Stimulated activated effector memory CD8-positive, alpha-beta T cell treated with anti-CD3 and anti-CD28 coated beads, Interleukin-12 subunit alpha, Interleukin-12 subunit beta, amount 100 ng/mL, for 72 hours (primary cell): ENCODE measurements around the gene MYO7B.
"Not testable (repeated sequence)": the region's sequence is repeated elsewhere in the genome, so short reads cannot be mapped to it uniquely, and the experiment has no call there.

Experiments
- ATAC-seq: fragments of 150-1000 bp; cut with Tn5 transposase; 2 replicates; pipeline ENCODE4 v1.10.0; 2021
- DNase-seq, 2 donors: peaks; one replicate each; pipeline ENCODE4 v3.0.0; 2021 to 2022; ENCODE audit warnings: low spot score in 2 of 2
- H3K27ac Mint-ChIP-seq: one replicate; pipeline ENCODE4 v1.8.0; 2022; ENCODE audit warnings: mild to moderate bottlenecking, mixed read lengths
- H3K36me3 Mint-ChIP-seq: one replicate; pipeline ENCODE4 v1.8.0; 2022; ENCODE audit warnings: mild to moderate bottlenecking, mixed read lengths
- H3K4me1 Mint-ChIP-seq: one replicate; pipeline ENCODE4 v1.8.0; 2022; ENCODE audit warnings: mixed read lengths
- H3K4me3 Mint-ChIP-seq: one replicate; pipeline ENCODE4 v1.8.0; 2022; ENCODE audit warnings: mild to moderate bottlenecking, mixed read lengths
- H3K9me3 Mint-ChIP-seq: one replicate; pipeline ENCODE4 v1.8.0; 2022; ENCODE audit warnings: mixed read lengths

MYO7B gene

DNA sequence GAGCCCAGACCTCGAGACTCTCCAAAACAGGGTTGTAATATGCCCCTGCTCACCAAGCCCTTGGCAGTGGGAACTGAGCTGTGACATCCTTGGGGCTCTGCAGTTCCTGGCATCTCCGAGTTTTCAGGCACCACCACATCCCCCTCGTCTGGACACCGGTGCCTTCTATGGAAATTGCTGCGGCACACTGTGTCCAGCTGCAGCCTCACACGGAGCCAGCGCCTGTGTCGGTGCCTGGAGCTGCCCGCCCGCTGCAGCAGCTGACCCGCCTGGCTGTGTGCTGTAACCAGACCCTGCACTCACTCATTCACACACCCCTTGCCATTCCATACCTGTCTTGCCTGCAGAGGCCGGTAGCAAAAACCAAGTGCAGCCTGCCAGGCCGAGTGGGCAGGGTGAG lies 21.0 kb upstream of the MYO7B start:
- H3K4me1 Mint-ChIP-seq = peaks cover 71% of the 10 kb centered on the region
- ATAC-seq (no peak), DNase-seq (no peak)
- peak overlapping the region; percentile 71 for H3K27ac Mint-ChIP-seq
- no peaks in the 10 kb centered on the region for H3K9me3 Mint-ChIP-seq
- peaks cover 69% of the 10 kb centered on the region for H3K36me3 Mint-ChIP-seq
- H3K4me3 Mint-ChIP-seq = no peak overlapping the region

DNA sequence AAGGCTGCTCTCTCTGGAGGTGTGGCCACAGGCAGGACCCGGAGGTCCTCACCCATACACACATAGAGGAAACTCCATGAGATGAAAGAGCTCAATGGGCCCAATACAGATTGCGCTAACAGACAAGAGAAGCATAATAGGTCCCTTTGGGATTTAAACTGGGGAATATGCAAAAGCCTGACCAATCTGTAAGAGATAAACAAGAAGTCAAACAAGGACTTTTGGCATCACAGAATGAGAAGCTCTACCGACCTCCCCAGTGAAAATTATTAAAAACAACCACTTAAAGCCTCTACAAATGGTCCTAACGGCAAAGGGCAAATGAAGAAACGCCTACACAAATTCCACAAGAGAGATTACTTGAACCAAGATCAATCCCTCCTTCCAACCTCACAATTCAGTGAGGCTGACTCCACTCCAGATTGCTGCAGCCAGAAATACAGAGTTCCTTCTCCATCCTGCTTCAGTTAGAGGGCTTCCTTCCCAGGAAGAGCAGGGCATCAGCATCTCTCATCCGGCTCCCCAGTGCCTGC lies 20.0 kb upstream of the MYO7B start:
- peaks cover 74% of the 10 kb centered on the region for H3K36me3 Mint-ChIP-seq
- peak overlapping the region; percentile 71 for H3K27ac Mint-ChIP-seq
- peaks cover 75% of the 10 kb centered on the region for H3K4me1 Mint-ChIP-seq

DNA sequence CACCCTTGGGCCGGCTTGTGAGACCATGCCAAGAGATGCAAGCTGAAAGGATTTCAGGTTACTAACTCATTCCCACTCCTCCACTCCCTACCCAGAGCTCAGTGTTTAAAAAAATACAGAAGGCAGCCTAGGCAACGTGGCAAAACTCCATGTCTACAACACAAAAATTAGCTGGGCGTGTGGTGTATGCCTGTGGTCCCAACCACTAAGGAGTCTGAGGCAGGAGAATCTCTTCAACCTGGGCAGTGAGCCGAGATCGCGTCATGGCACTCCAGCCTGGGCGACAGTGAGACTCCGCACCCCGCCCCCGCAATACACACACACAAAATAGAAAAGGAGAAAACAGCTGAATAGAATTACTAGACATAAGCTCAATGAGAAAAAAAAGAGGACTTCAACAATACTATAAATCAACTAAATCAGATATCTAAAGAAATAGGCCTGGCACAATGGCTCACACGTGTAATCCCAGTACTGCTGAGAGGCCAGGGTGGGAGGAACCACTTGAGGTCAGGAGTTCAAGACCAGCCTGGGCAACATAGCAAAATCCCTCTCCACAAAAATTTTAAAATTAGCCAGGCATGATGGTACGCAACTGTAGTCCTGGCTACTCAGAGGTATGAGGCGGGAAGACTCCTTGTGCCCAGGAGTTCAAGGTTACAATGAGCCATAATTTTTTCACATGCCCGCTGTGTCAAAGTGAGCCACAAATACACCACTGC lies 19.3 kb upstream of the MYO7B start:
- H3K27ac Mint-ChIP-seq = peak overlapping the region; percentile 71

More for the DNA sequence above, 20.0 kb upstream of the MYO7B start:
- H3K4me3 Mint-ChIP-seq = no peak overlapping the region
- DNase-seq = no peak
- H3K9me3 Mint-ChIP-seq = no peaks in the 10 kb centered on the region
- no peak for ATAC-seq

DNA sequence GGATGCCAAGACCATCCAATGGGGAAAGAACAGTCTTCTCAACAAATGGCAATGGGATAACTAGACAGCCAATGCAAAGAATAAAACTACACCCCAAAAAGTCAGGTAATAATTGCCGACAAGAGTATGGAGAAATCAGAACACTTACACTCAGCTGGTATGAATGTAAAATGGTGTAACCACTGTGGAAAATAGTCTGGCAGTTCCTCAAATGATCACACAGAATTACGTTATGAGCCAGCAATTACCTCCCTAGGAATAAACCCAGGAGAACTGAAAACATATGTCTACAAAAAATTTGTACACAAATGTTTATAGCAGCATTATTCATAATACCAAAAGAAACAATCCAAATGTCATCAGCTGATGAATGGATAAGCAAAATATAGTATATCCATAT lies 18.0 kb upstream of the MYO7B start:
- H3K9me3 Mint-ChIP-seq = no peaks in the 10 kb centered on the region
- H3K27ac Mint-ChIP-seq = no peak overlapping the region
- no peak for DNase-seq
- no peak for ATAC-seq
- no peak overlapping the region for H3K4me3 Mint-ChIP-seq
- peaks cover 94% of the 10 kb centered on the region for H3K36me3 Mint-ChIP-seq
- H3K4me1 Mint-ChIP-seq = peaks cover 64% of the 10 kb centered on the region

More for the DNA sequence above, 19.3 kb upstream of the MYO7B start:
- no peak for ATAC-seq
- H3K4me3 Mint-ChIP-seq = no peak overlapping the region
- no peak for DNase-seq
- peaks cover 81% of the 10 kb centered on the region for H3K36me3 Mint-ChIP-seq
- H3K4me1 Mint-ChIP-seq = peaks cover 69% of the 10 kb centered on the region
- H3K9me3 Mint-ChIP-seq = no peaks in the 10 kb centered on the region

DNA sequence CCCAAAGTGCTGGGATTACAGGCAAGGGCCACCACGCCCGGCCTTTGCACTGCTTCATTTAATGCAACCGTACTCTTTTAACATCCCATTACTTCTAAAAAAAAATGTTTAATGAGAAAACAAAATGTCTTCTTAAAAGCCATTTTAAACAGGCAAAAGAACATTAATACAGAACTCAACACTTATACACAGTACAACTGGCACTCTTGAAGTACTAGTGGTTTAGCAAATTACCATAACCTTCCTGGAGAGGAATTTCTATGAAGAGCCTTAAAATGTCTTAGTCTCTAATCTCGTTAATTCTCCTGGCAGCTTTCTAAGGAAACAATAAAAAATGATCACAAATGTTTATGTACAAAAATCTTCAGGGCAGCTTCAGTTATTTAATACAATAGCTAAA lies 15.1 kb upstream of the MYO7B start:
- DNase-seq (no peak), ATAC-seq (no peak)
- Mint-ChIP-seq H3K9me3 (no peaks in the 10 kb centered on the region), H3K36me3 (peaks cover 83% of the 10 kb centered on the region), H3K4me1 (peaks cover 54% of the 10 kb centered on the region), H3K4me3 (no peak overlapping the region), H3K27ac (peak overlapping the region; percentile 12)

DNA sequence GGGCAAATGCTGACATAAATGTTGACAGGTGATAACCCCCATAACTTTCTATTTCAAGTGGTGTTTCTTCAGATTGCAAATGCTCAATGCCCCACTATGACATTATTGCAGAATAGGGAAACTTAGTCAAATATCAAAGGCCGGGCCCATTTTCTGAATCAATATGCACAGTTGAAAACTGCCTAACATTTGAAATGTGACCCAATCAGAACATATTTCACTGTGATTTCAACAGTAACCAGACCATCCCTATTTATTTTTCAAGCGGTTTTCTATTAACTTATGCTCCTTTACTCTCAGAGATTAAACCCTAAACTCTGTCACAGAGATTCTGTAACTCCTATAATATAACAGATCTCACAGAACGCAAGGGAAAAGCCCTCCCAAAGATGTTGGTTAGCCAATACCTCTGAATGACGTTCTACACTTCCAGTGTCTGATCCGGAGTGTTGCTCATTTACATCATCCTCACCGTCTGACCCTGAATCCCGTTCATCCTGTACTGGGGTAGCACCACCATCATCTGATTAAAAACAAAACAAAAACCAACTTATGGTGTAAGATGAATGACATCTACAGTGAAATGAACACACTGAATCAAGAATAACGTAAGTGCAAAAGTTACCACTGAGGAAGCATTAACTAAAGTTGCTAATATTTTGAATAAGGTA lies 12.1 kb upstream of the MYO7B start:
- DNase-seq = no peak
- Mint-ChIP-seq H3K9me3 (no peaks in the 10 kb centered on the region), H3K4me3 (peak overlapping the region; percentile 48), H3K4me1 (peaks cover 42% of the 10 kb centered on the region), H3K36me3 (peaks cover 66% of the 10 kb centered on the region), H3K27ac (peak overlapping the region; percentile 19)
- ATAC-seq = peak; percentile 57

DNA sequence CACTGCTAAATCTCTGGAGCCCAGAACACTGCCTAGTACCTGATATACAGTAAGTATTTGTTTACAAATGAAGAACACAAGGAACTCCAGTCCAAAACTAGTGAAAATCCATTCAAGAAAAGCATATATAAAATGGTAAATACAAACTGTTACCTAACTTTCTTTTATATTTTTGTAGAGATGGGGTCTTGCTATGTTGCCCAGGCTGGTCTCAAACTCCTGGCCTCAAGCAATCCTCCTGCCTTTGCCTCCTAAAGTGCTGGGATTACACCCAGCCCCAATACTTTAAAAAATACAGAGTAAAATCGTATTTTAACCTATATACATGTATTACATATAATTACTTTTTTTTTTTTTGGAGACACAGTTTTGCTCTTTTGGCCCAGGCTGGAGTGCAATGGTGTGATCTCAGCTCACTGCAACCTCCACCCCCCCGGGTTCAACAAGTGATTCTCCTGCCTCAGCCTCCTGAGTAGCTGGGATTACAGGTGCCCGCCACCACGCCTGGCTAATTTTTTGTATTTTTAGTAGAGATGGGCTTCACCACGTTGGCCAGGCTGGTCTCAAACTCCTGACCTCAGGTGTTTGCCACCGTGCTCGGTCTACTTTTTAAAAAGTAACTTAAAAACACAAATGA lies 11.2 kb upstream of the MYO7B start:
- Mint-ChIP-seq H3K36me3 (peaks cover 57% of the 10 kb centered on the region), H3K4me3 (peak overlapping the region; percentile 85), H3K27ac (peak overlapping the region; percentile 19), H3K4me1 (peaks cover 42% of the 10 kb centered on the region)
- not testable (repeated sequence) for H3K9me3 Mint-ChIP-seq, ATAC-seq, DNase-seq

DNA sequence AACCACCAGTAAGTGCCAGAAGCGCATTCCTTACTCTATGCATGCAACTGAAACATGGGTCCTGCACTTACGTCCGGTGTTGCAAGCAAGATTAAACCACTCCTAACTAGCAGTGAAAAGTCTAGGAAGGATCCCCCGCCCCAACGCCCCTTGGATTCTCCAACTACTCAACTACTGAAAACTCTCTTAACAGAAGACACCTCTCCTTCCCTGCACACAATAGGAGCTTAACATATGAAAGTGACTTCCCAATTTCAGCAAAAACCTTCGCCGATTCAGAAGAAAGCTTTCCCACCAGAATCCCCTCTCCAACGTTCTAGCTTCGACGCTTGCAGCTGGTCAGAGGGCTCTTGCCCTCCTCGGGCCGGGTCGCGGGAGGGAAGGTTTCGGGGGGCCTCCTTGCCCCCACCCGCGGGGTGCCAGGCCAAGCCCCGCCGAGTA lies 9.8 kb upstream of the MYO7B start:
- H3K4me1 Mint-ChIP-seq = peaks cover 36% of the 10 kb centered on the region
- H3K36me3 Mint-ChIP-seq = peaks cover 43% of the 10 kb centered on the region
- H3K27ac Mint-ChIP-seq = peak overlapping the region; percentile 97
- no peaks in the 10 kb centered on the region for H3K9me3 Mint-ChIP-seq
- no peak for DNase-seq
- H3K4me3 Mint-ChIP-seq = peak overlapping the region; percentile 85
- no peak for ATAC-seq

DNA sequence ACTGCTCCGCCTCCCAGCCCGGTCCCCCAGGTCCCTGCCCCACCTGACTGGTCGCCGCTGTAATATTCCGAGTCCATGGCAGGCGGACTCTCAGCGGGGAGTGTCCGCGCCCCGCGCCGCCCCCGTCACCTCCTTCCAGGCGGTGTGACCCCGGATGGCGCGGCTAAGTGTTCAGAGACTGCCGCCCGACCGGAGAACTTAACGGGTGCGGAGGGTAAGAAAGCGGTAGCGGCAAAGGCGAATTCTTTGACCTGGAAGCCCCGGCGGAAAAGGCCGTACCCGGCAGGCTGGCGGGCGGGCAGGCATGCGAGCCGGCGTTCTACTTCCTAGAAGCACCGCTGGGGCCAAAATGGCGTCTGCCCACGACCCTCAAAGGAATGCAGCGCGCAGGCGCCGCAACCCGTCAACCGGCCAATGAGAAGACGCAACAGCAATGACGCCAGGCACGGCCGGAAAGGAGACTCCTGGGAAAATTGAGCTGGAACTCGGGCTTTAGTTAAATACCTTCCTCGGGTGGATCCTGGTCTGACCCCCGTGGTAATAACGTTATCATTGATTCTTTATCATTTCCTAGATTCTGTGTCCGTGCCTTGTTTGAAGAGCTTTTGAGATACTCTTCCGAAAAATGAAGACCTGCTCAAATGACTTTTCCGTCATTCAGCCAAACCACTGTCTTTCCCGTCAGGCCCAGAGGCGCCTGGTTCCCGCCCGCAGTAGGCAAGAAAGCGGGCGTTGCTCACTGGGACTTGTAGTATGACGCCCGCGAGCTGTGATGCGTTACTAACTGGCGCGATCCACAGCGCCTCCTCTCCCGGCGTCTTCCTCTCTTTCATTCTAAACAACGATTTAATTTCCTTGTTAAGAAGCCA lies 9.1 kb upstream of the MYO7B start, which contains the start of gene IWS1:
Gene IWS1 (minus strand): TSS at position 358 of the 869 bp plus-strand sequence. CDS start 281 bp downstream, at position 77.
- Mint-ChIP-seq H3K27ac (peak within 1 kb of the TSS; percentile 97), H3K36me3 (peaks cover 36% of the 10 kb centered on the region), H3K4me1 (peaks cover 36% of the 10 kb centered on the region), H3K4me3 (peak within 1 kb of the TSS; percentile 85), H3K9me3 (no peaks in the 10 kb centered on the region)
- DNase-seq = peak; percentile 81 to 96
- peak; percentile 94 for ATAC-seq

DNA sequence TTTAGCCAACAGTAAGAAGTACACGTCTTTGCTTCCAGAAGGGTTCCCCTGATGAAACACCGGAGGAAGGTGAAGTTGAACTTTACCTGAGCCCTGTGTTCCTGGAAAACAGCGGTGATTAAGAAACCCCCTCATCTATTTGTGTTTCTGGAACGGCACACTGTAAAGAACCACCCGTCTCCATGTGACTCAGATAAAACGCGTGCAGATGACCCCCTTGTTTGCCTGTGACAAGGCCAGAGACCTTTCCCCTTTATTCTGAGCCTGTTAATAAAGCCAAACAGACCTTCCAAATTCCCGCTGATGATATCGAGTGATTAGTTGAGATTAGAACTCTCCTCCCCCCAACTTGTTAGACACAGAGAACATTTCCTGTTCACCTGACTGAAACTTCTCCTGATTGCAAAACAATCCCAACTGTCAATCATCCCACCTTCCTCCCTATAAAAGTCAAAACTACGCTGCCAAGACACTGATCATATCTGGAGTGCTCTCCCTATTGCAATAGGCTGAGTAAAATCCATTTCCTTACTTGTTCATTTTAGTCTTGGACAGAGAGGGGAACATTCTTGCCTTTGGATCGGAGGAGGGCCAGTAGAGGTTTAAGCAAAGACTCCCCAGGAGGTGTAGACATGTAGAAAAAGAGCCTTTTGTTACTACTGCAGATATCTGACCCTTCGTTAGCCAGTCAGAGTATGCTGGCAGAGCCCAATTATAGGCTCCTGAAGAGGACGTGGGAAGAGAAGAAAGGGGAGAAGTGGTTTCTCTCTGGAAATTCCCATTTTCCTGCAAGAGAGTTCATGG lies 8.3 kb upstream of the MYO7B start:
- peaks cover 28% of the 10 kb centered on the region for H3K36me3 Mint-ChIP-seq
- peak; percentile 4 for ATAC-seq
- peak overlapping the region; percentile 97 for H3K27ac Mint-ChIP-seq
- H3K4me3 Mint-ChIP-seq = peak overlapping the region; percentile 85
- no peak for DNase-seq
- peaks cover 32% of the 10 kb centered on the region for H3K4me1 Mint-ChIP-seq
- H3K9me3 Mint-ChIP-seq = no peaks in the 10 kb centered on the region

DNA sequence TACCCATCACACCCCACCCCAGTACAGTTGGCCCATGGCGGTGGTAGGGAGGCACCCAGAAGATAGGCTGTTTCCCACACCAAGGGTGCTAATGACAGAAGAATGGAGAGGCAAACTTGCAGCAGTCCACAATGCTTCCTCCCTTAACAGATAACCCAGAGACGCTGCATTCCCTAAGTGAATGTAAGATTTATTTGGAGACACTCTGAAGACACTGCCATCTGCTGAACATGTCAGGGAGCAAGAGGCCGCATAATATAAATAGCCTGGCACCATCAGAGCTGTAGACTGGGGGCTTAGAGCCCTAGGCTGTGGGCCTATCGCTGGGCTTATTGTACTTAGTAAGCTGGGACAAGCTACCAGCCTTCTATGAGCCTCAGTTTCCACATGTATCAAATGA lies 7.0 kb upstream of the MYO7B start:
- ATAC-seq = no peak
- DNase-seq = peak in 1 of 2 donors; percentile 40
- Mint-ChIP-seq H3K4me1 (peaks cover 25% of the 10 kb centered on the region), H3K4me3 (no peak overlapping the region), H3K9me3 (no peaks in the 10 kb centered on the region), H3K27ac (no peak overlapping the region), H3K36me3 (peaks cover 15% of the 10 kb centered on the region)

DNA sequence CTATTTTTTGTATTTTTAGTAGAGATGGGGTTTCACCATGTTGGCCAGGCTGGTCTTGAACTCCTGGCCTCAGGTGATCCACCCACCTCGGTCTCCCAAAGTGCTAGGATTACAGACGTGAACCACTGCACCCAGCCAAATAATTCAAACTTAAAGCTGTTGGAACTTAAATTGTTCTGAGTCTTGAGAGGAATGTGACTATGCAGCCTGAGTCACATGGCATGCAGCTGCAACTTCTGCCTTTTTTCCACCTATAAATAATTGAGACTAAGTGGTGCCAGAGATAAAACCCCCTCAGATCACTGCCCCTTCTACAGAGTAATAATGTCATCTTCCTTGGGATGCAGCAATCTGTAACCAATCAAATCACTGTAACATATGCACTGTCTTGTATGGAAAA lies 6.1 kb upstream of the MYO7B start:
- not testable (repeated sequence) for H3K9me3 Mint-ChIP-seq, DNase-seq, H3K36me3 Mint-ChIP-seq, H3K27ac Mint-ChIP-seq, ATAC-seq, H3K4me3 Mint-ChIP-seq
- H3K4me1 Mint-ChIP-seq = peaks cover 19% of the 10 kb centered on the region

DNA sequence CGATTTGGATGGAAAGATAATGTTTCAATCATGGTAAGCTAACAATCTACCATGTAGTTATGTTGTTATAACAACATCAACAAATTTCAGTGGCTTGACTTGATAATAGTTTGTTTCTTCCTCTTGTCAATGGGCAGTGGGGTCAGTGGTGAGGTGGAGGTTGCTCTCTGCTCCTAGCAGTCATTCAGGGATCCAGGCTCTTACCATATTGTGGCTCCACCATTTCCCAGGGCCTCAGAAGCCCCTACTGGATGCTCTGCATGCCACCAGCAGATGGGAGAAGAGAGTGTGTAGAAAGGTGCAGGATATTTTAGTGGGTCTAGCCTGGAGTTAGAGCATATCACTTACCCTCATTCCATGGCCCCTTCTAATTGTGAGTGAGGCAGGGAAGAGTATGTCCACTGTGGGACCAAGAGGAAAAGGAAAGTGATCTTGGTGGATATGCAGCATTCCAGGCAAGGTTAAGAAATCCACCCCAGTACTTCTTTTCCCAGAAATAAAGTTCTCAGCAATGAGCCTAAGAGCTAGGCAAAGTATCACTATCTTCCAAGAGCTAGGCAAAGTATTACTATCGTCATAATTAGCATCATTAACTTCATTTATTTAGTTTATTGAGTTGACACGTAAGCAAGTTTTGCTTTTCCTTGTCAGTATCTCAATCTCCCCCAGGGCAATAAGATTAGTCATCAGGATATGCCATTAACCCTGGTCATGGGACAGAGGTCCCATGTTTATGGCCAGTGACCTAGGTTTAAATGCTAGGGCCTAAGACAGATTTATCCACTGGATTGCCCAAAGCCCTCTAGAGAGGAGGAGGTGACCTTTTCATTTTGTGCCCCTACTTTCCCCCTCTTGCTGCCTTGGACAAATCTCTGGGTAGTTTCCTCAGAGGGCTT lies 5.0 kb upstream of the MYO7B start:
- DNase-seq (no peak), ATAC-seq (no peak)
- H3K36me3 Mint-ChIP-seq = peaks cover 10% of the 10 kb centered on the region
- H3K4me3 Mint-ChIP-seq = no peak overlapping the region
- H3K27ac Mint-ChIP-seq = no peak overlapping the region
- H3K4me1 Mint-ChIP-seq = peaks cover 15% of the 10 kb centered on the region
- no peaks in the 10 kb centered on the region for H3K9me3 Mint-ChIP-seq
